NCI-H2081 (cell line): ENCODE measurements around the gene KPNA2.
"Not testable (repeated sequence)": the region's sequence is repeated elsewhere in the genome, so short reads cannot be mapped to it uniquely, and the experiment has no call there.

ENCODE experiments used
- DNase-seq, 2 experiments: peaks; one replicate each; lab custom pipeline; 2025; lab: John Stamatoyannopoulos, UW

Gene KPNA2

GRCh38 chr17:68035523-68036303, at the start of gene KPNA2:
Gene KPNA2 (plus strand): TSS chr17:68035735. CDS start chr17:68037133, 1,398 bp downstream.
- peak; percentile 99 to 100 for DNase-seq

- peak in 1 of 2 experiments; percentile 68 for DNase-seq
Observed at GRCh38 chr17:67990909-67991308, 44.6 kb upstream of the KPNA2 start.

- DNase-seq: peak in 1 of 2 experiments; percentile 37
Observed at GRCh38 chr17:67992548-67993152, 42.9 kb upstream of the KPNA2 start.

GRCh38 chr17:67993153-67993997, 42.2 kb upstream of the KPNA2 start:
- peak; percentile 85 to 94 for DNase-seq

- peak; percentile 39 to 65 for DNase-seq
Observed at GRCh38 chr17:67993998-67994361, 41.6 kb upstream of the KPNA2 start.

- peak in 1 of 2 experiments; percentile 46 for DNase-seq
Observed at GRCh38 chr17:67994817-67995569, 40.5 kb upstream of the KPNA2 start.

- no peak for DNase-seq
Observed at GRCh38 chr17:67995570-67996263, 39.8 kb upstream of the KPNA2 start.

GRCh38 chr17:67996301-67997171, 39.0 kb upstream of the KPNA2 start, which contains the start of gene C17orf58:
Gene C17orf58 (minus strand): TSS chr17:67996469. CDS start chr17:67996198, 271 bp downstream.
- DNase-seq: not testable (repeated sequence)

- no peak for DNase-seq
Observed at GRCh38 chr17:67998466-67998865, 37.1 kb upstream of the KPNA2 start.

- no peak for DNase-seq
Observed at GRCh38 chr17:67999291-67999911, 36.1 kb upstream of the KPNA2 start.

- DNase-seq: no peak
Observed at GRCh38 chr17:68004201-68004600, 31.3 kb upstream of the KPNA2 start.

- no peak for DNase-seq
Observed at GRCh38 chr17:68006797-68007196, 28.7 kb upstream of the KPNA2 start.

- no peak for DNase-seq
Observed at GRCh38 chr17:68011199-68011665, 24.3 kb upstream of the KPNA2 start.

- no peak for DNase-seq
Observed at GRCh38 chr17:68013385-68013784, 22.1 kb upstream of the KPNA2 start.

GRCh38 chr17:68015081-68015723, 20.3 kb upstream of the KPNA2 start:
- no peak for DNase-seq

- no peak for DNase-seq
Observed at GRCh38 chr17:68016838-68017237, 18.7 kb upstream of the KPNA2 start.

- not testable (repeated sequence) for DNase-seq
Observed at GRCh38 chr17:68018493-68018892, 17.0 kb upstream of the KPNA2 start.

- no peak for DNase-seq
Observed at GRCh38 chr17:68019336-68019674, 16.2 kb upstream of the KPNA2 start.
